D721Med (cell line): ENCODE results near the gene GNAQ.

Source experiments
- DNase-seq: peaks from one replicate; pipeline ENCODE4 v3.0.0; 2011; ENCODE audit warnings: low spot score; ENCODE audit not compliant: insufficient read length
- FAIRE-seq: peaks from 2 replicates; lab custom pipeline; 2011; peaks lifted over from hg19 to GRCh38; lab: Jason Lieb, UNC
- TF ChIP-seq, protein P1 (sequence below): IDR thresholded peaks from 2 replicates; pipeline ENCODE4 v1.5.1; 2012; ENCODE audit warnings: mild to moderate bottlenecking, control low read depth; ENCODE audit not compliant: insufficient read depth; ENCODE audit errors: missing control alignments

Gene GNAQ

DNA sequence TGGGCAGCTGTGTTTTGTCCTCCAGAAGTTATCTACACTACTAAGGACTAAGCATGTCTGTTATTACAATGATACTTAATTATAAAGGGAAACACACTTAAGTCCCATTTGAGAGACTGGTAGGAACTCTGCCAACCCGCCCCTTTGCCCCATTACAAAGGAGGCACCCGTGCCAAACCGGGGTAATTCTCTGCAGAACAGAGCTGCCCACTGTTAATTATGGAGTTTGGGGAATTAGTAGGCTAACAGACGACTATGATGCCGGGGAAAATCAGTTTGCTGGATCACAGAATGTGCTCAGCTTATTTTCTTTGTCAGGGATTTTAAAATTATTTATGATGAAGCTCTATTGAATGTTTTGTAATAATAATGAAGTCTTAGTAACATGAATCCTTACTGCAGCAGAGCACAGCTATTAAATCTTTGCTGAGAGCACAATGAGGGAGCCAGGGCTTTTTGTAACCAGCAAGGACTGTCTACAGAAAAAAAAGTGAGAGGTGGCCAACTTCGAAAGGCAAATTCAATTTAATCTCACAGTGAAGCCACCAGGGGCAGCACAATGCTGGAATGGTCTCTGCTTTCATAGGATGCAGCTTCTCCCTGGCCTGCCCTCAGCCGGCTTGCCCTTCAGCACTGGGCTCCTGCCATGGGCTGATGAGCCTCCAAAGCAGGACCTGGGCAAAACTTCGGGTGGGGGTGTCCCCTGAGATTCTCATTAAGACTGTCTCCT, 134.5 kb downstream of the GNAQ start:
- DNase-seq (no peak), FAIRE-seq (no peak)
- TF ChIP-seq, protein P1, sequence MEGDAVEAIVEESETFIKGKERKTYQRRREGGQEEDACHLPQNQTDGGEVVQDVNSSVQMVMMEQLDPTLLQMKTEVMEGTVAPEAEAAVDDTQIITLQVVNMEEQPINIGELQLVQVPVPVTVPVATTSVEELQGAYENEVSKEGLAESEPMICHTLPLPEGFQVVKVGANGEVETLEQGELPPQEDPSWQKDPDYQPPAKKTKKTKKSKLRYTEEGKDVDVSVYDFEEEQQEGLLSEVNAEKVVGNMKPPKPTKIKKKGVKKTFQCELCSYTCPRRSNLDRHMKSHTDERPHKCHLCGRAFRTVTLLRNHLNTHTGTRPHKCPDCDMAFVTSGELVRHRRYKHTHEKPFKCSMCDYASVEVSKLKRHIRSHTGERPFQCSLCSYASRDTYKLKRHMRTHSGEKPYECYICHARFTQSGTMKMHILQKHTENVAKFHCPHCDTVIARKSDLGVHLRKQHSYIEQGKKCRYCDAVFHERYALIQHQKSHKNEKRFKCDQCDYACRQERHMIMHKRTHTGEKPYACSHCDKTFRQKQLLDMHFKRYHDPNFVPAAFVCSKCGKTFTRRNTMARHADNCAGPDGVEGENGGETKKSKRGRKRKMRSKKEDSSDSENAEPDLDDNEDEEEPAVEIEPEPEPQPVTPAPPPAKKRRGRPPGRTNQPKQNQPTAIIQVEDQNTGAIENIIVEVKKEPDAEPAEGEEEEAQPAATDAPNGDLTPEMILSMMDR, result no peak

DNA sequence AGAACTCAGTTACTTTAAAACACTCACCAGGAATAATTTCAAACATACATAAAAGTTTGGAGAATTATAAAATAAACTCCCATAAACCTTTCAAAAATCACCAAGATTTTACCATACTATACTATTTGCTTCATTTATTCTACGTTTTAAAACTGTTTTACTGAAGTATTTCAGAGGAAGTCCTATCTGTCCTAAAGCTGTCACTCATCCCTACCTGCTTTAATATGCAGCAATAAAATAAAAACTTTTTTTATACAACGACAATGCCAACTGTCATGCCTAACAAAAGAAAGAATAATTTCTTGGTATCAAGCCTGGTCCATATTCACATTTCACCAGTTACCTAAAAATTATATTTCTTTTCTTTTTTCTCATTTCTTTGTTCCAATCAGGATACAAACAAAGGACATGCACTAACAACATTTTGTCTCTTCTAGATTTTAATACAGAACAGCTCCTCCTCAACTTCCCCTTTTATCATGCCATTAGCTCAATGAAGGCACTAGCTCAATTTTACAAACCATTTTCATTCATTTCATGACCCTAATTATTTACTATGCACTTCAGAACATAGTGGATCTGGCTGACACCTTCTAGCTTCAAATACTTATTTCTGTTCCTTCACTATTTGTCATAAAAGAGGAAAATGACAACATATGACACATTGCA, 135.2 kb downstream of the GNAQ start:
- FAIRE-seq, result no peak
- TF ChIP-seq, protein P1, result no peak
- no peak for DNase-seq

DNA sequence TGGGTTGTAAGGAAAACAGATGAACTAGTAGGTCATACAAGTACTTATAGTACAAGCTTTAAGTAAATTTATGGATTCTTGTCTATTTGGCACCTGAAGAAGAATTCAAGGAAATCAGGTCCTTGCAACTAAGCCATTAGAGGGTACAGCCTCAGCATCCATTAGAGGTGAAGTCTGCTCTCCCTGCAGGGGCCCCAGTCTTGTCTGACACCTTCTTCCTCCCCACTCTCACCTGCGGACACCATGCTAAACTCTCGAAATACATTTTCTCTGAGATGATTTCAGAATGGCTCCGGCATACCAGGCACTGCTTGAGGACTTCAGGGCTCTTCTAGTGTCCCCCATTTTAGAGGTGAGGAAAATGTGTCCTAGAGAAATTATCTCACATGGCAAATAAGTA, 137.9 kb downstream of the GNAQ start:
- DNase-seq (no peak), FAIRE-seq (no peak)
- TF ChIP-seq, protein P1, result no peak

DNA sequence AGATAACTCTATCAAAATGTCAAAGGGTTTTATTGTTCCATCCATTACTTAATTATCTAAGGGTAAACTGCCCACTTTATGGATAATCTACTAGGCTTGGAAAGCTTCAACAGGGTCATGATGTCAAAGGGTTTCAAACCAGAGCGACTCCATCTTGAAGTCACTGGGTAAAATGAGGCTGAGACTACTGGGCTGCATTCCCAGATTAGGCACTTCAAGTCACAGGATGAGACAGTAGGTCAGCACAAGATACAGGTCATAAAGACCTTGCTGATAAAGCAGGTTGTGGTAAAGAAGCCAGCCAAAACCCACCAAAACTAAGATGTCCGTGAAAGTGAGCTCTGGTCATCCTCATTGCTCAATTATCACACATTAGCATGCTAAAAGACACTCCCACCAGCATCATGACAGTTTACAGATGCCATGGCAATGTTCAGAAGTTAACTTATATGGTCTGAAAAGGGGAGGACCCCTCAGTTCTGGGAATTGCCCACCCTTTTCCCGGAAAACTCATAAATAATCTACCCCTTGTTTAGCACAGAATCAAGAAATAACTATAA, 138.6 kb downstream of the GNAQ start:
- DNase-seq, result no peak
- no peak for FAIRE-seq
- TF ChIP-seq, protein P1, result no peak

DNA sequence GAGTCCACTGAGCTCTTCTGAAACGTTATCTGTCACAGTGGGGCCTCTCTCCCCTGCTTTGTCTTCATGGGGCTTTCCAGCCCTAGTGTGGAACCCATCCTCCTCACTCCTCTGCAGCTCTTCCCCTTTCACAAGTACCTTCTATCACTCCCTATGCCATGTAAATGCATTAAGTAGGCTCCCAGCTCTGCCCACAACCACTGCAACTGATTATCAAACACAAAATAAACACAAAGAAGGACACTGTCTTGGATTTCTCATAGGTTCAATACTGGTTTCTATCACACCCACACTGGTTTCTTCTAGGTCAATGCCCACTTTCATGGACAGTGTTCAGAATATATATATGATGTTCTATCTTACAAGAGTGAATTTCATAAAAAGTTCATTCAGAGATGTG, 139.4 kb downstream of the GNAQ start:
- FAIRE-seq, result no peak
- no peak for DNase-seq
- TF ChIP-seq, protein P1, result no peak

DNA sequence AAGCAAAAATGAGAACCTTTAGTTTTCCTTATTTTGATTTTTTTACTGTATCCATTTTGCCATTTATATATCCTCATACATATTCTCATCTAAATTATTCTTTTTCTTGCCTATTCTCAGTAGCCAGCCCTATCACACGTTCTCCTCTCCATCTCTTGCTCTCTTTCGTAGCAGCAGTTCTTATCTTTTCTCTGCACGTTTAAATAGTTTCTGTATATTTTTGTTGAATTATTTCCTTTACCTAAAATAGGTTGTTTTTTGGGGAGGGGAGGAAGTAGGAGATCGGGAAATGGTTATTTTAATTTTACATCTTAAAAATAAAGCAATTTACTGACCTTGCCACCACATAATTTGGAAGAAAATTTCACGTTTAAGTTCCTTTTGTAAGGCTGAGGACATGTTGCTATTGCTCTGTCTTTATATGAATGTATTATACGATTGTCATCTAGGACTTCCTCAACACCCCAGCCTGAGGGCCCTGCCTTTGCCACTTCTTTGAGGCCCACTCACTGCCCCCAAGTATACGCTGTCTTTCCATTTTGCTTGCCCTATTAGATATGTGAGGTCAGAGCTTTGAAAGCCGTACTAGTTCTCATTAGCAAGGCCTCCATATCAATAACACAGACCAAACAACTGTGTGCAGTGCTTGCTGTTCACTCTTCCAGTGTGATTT, 140.3 kb downstream of the GNAQ start:
- DNase-seq, result no peak
- TF ChIP-seq, protein P1, result no peak
- no peak for FAIRE-seq
